ENCODE measurements around the gene FLNA.

FLNA gene, protein sequence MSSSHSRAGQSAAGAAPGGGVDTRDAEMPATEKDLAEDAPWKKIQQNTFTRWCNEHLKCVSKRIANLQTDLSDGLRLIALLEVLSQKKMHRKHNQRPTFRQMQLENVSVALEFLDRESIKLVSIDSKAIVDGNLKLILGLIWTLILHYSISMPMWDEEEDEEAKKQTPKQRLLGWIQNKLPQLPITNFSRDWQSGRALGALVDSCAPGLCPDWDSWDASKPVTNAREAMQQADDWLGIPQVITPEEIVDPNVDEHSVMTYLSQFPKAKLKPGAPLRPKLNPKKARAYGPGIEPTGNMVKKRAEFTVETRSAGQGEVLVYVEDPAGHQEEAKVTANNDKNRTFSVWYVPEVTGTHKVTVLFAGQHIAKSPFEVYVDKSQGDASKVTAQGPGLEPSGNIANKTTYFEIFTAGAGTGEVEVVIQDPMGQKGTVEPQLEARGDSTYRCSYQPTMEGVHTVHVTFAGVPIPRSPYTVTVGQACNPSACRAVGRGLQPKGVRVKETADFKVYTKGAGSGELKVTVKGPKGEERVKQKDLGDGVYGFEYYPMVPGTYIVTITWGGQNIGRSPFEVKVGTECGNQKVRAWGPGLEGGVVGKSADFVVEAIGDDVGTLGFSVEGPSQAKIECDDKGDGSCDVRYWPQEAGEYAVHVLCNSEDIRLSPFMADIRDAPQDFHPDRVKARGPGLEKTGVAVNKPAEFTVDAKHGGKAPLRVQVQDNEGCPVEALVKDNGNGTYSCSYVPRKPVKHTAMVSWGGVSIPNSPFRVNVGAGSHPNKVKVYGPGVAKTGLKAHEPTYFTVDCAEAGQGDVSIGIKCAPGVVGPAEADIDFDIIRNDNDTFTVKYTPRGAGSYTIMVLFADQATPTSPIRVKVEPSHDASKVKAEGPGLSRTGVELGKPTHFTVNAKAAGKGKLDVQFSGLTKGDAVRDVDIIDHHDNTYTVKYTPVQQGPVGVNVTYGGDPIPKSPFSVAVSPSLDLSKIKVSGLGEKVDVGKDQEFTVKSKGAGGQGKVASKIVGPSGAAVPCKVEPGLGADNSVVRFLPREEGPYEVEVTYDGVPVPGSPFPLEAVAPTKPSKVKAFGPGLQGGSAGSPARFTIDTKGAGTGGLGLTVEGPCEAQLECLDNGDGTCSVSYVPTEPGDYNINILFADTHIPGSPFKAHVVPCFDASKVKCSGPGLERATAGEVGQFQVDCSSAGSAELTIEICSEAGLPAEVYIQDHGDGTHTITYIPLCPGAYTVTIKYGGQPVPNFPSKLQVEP (N-terminal part only)

GRCh38 chrX:154374313-154375155 is at the start of gene FLNA:
FLNA (minus strand) TSS chrX:154374634; CDS start chrX:154371245, 3,389 bp downstream.
- no peak for TF ChIP-seq CTCF (IDR thresholded peaks at IDR 0.05; ENCODE audit: control insufficient read depth, insufficient read depth, low read depth, low read length, missing control alignments)
- H3K4me3 ChIP-seq (ENCODE audit: control insufficient read depth, low read depth, low read length), result peak within 1 kb of the TSS; percentile 55
- DNase-seq (ENCODE audit: low read depth), result no peak

GRCh38 chrX:154420402-154420756 is 45.9 kb upstream of the FLNA start:
- no peak for DNase-seq (ENCODE audit: low read depth)
- H3K4me3 ChIP-seq (ENCODE audit: control insufficient read depth, low read depth, low read length), result no peak overlapping the region
- no peak for TF ChIP-seq CTCF (IDR thresholded peaks at IDR 0.05; ENCODE audit: control insufficient read depth, insufficient read depth, low read depth, low read length, missing control alignments)

- no peak for TF ChIP-seq CTCF (IDR thresholded peaks at IDR 0.05; ENCODE audit: control insufficient read depth, insufficient read depth, low read depth, low read length, missing control alignments)
- H3K4me3 ChIP-seq (ENCODE audit: control insufficient read depth, low read depth, low read length), result no peak overlapping the region
- DNase-seq (ENCODE audit: low read depth), result no peak
Measured at GRCh38 chrX:154419688-154420401, 45.4 kb upstream of the FLNA start.

- no peak for TF ChIP-seq CTCF (IDR thresholded peaks at IDR 0.05; ENCODE audit: control insufficient read depth, insufficient read depth, low read depth, low read length, missing control alignments)
- no peak for DNase-seq (ENCODE audit: low read depth)
- no peak overlapping the region for H3K4me3 ChIP-seq (ENCODE audit: control insufficient read depth, low read depth, low read length)
Measured at GRCh38 chrX:154419189-154419588, 44.8 kb upstream of the FLNA start.

DNA sequence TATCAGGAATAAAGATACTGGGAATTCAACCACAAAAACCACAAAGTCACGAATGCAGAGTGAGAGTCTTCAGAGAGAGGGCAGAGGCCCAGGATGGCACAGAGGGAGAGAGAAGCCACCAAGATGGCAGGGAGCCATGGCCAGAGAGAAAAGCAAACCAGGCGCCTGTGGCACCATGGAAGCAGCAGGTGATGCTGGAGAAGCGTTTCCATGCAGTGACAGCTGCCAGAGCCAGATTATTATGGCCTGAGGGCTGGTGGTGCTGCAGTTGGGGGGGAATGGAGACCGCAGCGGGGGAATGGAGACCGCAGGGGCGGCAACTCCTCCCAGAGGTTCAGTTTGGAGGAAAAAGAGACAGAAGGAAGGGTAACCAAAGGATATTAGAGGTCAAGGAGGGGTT is 42.7 kb upstream of the FLNA start:
- H3K4me3 ChIP-seq (ENCODE audit: control insufficient read depth, low read depth, low read length), result no peak overlapping the region
- TF ChIP-seq CTCF (IDR thresholded peaks at IDR 0.05; ENCODE audit: control insufficient read depth, insufficient read depth, low read depth, low read length, missing control alignments), result no peak
- DNase-seq (ENCODE audit: low read depth), result no peak
